Epithelial cell of prostate (primary cell): ENCODE data around the gene PUS10.
"Not testable (repeated sequence)": the region's sequence is repeated elsewhere in the genome, so short reads cannot be mapped to it uniquely, and the experiment has no call there.

Source experiments
- DNase-seq: peaks from one replicate; pipeline ENCODE4 v3.0.0-alpha.2; 2011; ENCODE audit warnings: low read depth, low spot score
- H3K27ac ChIP-seq: fragments of 450-650 bp; 2 replicates; pipeline ENCODE4 v1.5.1; 2017; ENCODE audit warnings: mild to moderate bottlenecking

PUS10 gene, protein sequence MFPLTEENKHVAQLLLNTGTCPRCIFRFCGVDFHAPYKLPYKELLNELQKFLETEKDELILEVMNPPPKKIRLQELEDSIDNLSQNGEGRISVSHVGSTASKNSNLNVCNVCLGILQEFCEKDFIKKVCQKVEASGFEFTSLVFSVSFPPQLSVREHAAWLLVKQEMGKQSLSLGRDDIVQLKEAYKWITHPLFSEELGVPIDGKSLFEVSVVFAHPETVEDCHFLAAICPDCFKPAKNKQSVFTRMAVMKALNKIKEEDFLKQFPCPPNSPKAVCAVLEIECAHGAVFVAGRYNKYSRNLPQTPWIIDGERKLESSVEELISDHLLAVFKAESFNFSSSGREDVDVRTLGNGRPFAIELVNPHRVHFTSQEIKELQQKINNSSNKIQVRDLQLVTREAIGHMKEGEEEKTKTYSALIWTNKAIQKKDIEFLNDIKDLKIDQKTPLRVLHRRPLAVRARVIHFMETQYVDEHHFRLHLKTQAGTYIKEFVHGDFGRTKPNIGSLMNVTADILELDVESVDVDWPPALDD

DNA sequence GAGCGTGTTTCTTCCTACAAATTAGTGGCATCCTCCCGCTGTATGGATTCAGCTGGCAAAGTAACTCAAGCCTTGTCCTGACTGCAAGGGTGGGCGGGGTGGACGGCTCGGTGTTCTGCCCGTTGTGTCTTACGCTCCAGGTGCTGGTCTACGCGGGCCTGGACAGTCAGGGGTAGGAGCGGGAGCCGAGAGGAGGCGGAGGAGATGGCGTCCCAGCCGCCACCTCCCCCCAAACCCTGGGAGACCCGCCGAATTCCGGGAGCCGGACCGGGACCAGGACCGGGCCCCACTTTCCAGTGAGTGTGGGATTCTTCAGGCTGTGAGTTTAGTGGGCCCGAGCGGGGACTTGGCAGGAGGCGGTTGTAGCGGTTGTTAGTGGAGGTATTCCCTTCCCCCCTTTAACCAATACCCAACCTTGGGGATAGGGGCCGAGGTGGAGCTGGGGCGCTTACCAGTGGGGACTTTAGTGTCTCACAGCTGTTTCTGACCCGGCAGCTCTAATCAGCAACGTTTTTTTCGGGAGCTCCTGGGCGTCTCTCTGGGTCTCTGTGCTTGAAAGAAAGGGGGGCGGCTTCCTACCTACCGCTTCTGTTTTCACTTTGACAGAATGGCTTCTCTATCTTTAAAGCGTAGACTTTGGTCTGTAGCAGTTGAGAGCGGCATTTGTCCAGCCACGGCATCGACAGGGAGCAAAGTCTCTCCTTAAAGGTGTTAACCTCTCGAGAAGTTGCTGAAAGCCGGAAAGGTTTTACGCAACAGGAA is at the start of gene PUS10, which contains the start of gene PEX13:
Gene PUS10, minus strand, starts transcription at position 700 of the 762 bp plus-strand sequence. CDS start 6,365 bp downstream, outside the sequence.
Gene PEX13, plus strand, starts transcription at position 165 of the 762 bp plus-strand sequence. Its CDS starts 40 bp downstream, at position 205.
- no peak for DNase-seq
- peak within 1 kb of the TSS; percentile 97 for H3K27ac ChIP-seq

DNA sequence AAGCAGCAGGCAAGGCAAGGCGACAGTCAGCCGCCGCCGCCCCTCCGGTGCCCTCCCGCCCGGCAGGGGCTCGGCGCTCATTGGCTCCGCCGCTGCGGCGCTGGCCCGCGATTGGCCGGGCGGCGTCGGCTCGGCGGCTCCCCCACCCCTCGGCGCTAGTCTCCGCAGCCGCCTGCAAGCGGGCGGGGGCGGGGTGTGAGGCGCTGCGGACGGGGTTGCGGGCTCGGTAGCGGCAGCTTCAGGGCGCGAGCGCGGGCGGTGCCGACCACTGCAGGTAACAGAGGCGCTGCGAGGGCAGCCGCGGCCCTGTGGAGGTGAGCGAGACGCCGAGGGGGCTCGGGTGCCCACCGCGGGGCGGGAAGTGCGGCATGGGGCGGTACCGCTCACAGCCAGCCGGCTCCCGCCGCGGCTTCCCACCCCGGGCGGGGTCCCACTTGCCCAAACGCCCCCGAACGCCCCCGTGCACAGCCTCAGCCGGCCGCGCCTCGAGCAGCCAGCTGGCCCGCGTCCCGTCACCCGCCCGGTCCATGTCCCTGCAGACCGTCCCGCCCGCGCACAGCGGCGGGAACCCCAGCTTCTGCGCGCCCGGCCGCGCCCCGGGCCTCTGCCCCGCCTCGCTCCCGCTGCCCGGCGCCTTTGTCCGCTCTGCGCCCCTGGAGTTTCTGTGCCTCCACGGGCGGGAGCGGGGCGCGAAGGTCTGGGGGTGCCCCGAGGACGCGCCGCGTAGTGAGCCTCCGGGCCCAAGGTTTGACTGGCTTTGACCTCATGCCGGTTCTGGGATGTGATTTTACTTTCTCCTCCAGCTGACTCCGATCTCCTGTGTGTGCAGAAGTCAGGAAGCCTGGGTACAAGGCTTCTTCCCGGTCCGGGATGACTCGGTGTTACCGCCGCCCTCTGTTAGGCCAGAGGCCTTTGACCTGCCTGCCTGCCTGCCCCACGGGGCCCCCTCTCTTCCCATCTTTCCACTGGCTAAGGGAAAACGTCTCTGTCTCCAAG is 48.0 kb upstream of the PUS10 start, which contains the start of gene SANBR:
Gene SANBR, plus strand, starts transcription at position 158 of the 996 bp plus-strand sequence. CDS start 4,480 bp downstream, outside the sequence.
- peak; percentile 26 for DNase-seq
- peak within 1 kb of the TSS; percentile 21 for H3K27ac ChIP-seq

DNA sequence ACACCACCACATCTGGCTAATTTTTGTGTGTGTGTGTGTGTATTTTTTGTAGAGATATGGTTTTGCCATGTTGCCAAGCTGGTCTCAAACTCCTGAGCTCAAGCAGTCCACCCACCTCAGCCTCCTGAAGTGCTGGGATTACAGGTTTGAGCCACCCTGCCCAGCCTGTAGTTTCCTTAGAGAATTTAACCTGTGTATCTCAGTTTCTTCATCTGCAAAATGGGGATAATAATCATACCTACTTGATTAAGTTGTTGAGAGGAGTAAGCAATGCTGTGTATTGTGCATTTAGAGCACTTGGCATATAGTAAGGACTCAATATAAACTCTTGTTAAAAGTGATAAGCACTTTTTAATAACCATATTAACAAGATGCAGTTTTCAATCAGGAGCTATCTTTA is 41.3 kb upstream of the PUS10 start:
- H3K27ac ChIP-seq: no peak overlapping the region
- no peak for DNase-seq

DNA sequence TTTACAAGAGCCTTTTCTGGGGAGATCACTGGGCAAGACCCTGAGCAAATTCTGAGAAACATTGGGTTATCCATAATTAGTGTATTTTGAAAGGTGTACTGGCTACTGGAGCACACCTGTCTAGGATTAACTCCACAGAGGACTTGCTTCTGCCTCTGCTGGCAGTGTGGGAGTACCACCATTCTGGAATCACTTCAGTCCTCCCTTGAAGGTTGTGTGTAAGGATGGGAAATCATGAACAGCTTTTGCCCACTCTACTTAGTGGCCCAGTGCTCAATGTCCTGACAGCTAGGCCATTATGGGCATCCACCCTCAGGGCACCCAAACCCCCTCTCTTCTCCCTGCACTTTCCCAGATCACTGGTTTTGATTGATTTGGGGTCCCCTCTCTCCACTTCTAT is 39.5 kb upstream of the PUS10 start:
- DNase-seq: no peak
- H3K27ac ChIP-seq: no peak overlapping the region

DNA sequence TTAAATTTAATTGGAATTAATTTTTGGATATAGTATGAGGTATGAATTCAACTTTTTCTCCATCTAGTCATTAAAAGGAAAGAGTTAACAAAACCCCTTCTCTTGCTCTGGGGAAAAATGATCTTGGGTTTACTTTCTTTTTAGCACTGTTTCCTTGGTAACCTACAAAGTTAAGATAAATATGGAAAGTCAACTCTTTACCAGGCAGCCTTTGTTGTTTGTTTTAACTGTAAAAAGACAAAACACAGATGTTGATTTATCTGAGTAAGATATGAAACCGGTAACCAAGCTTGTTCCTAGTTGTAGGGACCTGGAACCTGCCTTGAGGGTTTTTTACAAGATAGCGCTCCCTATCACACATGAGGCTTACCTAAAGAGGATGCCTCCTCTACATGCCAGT is 37.5 kb upstream of the PUS10 start:
- DNase-seq: no peak
- no peak overlapping the region for H3K27ac ChIP-seq

DNA sequence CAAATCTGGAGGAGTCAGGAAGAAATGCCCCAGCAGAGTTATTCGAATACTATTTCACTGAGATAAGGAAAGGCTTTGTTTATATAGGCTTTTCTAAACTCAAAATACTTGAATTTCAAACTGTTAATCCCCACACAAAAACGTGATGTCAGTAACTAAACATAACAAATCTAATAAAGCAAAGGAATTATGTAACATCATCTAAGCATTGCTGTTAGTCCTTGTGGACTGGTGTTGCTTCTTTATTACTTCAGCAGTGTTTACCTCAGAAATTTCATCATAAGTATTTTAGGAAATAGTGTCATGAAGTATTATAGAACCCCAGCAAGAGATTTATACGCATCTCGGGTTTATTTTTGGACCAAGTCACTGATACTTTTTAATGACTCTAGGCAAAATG is 27.9 kb upstream of the PUS10 start:
- H3K27ac ChIP-seq: peak overlapping the region; percentile 3
- DNase-seq: no peak

DNA sequence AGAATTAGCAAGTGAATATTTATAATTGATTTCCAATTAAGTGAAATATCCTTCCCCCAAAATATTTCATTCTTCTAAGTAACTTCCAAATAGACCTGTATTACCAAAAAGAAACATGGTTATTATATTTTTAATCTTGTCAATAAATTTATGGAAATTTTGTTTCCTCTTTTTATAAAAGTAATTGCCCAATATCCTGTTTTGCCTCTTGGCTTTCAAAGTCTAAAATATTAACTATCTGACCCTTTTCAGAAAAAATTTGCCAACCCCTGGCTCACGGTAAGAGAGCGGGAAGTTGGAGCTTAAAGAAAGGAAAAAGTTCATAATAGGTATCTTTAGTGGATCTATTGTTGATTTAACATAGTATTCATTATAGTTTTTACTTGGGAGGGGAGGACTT is 27.2 kb upstream of the PUS10 start:
- H3K27ac ChIP-seq: no peak overlapping the region
- no peak for DNase-seq

DNA sequence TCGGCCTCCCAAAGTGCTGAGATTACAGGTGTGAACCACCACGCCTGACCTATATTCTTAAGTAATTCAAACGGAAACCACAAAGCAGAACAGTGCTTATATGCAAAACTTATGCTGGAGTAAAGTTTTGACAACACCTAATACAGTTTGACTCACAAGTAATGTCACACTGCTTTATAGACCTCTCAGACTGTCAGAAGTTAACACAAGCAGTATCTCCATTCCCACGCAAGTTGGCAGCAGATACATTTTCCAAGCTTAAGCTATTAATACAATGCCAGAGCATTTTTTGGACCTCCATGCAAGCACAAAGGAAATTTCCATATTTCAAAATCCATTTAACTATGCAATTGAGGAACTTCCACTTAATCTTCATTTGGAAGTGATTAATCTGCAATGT is 26.6 kb upstream of the PUS10 start:
- no peak for DNase-seq
- H3K27ac ChIP-seq: no peak overlapping the region

DNA sequence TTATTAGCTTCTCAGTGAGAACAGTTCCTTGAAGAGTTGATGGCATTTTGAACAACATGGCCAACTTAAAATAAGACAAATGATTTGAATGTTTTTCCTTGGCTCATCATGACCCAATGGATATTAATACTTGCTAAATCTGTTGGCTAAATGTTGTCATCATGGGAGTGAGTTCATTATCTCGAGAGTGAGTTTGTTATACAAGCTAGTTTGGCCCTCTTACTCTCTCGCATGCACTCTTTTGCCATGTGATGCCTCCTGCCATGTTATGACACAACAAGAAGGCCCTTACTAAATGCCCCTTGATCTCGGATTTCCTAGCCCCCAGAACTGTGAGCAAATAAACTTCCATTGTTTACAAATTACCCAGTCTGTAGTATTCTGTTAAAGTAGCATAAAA is 24.8 kb upstream of the PUS10 start:
- H3K27ac ChIP-seq: no peak overlapping the region
- no peak for DNase-seq

DNA sequence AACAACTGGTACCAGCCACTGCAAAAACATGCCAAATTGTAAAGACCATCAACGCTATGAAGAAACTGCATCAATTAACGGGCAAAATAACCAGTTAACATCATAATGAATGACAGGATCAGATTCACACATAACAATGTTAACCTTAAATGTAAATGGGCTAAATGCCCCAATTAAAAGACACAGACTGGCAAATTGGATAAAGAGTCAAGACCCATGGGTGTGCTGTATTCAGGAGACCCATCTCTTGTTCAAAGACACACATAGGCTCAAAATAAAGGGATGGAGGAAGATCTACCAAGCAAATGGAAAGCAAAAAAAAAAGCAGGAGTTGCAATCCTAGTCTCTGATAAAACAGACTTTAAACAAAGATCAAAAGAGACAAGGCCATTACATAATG is 18.6 kb upstream of the PUS10 start:
- not testable (repeated sequence) for DNase-seq, H3K27ac ChIP-seq

DNA sequence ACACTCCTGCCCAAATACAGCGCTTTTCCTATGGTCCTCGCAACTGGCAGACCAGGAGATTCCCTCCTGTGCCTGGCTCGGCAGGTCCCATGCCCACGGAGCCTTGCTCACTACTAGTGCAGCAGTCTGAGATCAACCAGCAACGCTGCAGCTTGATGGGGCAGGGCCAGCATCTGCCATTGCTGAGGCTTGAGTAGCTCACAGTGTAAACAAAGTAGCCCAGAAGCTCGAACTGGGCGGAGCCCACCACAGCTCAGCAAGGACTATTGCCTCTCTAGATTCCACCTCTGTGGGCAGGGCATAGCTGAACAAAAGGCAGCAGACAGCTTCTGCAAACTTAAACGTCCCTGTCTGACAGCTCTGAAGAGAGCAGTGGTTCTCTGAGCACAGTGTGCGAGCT is 16.5 kb upstream of the PUS10 start:
- not testable (repeated sequence) for H3K27ac ChIP-seq, DNase-seq

DNA sequence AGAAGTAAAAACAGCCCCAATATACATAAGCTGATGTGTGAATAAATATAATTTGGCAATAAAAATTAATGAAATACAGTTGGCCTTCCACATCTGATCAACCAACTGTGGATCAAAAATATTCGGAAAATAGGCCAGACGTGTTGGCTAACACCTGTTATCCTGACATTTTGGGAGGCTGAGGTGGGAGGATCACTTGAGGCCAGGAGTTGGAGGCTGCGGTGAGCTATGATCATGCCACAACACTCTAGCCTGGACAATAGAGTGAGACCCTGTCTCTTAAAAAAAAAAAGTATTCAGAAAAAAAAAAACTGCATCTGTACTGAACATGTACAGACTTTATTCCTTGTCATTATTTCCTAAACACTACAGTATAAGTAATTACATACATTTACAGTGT is 11.5 kb upstream of the PUS10 start:
- DNase-seq: no peak

DNA sequence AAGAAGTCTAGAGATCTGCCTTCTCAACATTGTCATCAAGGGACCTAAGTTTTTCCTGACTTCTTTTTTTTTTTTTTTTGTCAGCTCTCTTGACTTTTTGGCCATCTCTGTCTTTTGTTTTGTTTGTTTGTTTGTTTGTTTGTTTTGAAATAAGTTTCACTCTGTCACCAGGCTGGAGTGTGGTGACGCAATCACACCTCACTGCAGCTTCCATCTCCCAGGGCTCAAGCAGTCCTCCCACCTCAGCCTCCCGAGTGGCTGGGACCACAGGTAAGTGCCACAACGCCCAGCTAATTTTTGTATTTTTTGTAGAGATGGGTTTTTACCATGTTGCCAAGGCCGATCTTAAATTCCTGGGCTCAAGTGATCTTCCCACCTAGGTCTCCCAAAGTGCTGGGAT is 5.6 kb upstream of the PUS10 start:
- DNase-seq: no peak
- H3K27ac ChIP-seq: no peak overlapping the region

More for the DNA sequence above, 11.5 kb upstream of the PUS10 start:
- no peak overlapping the region for H3K27ac ChIP-seq

DNA sequence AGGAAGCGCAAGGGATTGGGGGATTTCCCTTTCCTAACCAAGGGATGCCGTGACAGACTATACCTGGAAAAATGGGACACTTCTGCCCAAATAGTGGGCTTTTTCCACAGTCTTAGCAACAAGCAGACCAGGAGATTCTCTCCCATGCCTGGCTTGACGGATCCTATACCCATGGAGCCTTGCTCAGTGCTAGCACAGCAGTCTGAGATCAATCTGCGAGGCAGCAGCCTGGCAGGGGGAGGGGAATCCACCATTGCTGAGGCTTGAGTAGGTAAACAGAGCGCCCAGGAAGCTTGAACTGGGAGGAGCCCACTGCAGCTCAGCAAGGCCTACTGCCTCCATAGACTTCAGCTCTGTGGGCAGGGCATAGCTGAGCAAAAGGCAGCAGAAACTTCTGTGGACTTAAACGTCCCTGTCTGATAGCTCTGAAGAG is 3.2 kb upstream of the PUS10 start:
- DNase-seq: no peak
- H3K27ac ChIP-seq: no peak overlapping the region

DNA sequence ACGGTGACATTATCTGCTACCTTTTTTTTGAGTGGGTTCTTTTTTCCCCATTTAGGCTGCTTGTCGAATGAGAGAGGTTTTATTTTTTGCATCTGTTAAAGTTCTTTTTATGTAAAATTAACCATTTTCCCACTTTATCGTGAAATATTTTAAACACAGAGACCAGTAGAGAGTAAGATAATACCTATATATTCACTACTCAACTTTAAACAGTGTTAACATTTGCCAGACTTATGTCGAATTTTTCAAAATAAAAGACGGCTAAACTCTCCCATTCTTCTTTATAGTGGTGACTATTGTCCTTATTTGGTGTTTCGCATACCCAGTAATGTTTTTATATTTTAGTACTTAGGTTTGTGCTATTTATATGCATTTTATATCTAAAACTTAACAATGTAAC is 743 bp upstream of the PUS10 start:
- no peak for DNase-seq
- H3K27ac ChIP-seq: peak overlapping the region; percentile 97

DNA sequence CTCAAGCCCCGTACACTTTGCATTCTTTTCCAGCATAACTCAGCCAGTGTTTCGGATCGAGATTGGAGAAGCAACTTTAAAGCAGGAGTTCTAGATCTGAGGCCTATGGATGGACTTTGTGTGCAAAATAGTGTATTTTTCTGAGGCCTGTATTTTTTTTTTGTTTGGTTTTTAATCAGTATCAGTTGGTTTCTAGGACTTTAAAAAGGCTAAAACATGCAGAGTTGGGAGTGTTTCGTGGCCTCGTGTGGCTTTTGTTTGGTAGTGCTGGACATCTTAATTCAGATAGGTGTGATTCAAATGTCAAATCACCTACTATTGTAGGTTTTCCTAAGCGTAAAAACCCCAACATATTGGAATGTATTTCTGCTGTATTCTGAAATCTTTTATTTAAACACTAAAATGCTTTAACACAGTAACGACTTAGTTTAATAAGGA is 282 bp upstream of the PUS10 start:
- DNase-seq: no peak
- H3K27ac ChIP-seq: peak overlapping the region; percentile 97

DNA sequence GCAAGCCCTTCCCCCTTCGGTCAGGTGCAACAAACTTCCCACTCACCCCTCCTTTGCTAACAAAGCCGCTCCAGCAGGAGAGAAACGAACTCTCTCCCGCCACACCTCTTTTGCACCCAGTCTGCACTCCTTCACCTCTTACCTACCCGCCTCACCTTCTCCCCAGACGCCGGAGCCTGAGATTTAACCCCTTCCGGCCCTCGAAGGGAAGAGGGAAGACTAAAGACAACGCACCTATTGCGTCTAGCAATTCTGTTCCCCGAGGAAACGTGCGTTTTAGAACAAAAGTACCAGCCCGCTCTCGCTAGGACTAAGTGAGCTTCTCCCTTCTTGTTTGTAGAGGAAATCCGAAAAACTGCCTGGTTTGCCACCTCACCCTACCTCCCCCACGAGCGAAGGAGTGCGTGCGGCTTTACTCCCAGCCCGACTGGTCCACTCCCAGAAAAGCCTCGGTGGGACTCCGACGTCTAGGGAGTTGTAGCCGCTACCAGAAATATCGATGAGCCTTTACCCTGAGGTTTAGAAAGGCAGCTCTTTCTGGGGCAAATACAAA is 976 bp downstream of the PUS10 start:
- peak overlapping the region; percentile 97 for H3K27ac ChIP-seq

DNA sequence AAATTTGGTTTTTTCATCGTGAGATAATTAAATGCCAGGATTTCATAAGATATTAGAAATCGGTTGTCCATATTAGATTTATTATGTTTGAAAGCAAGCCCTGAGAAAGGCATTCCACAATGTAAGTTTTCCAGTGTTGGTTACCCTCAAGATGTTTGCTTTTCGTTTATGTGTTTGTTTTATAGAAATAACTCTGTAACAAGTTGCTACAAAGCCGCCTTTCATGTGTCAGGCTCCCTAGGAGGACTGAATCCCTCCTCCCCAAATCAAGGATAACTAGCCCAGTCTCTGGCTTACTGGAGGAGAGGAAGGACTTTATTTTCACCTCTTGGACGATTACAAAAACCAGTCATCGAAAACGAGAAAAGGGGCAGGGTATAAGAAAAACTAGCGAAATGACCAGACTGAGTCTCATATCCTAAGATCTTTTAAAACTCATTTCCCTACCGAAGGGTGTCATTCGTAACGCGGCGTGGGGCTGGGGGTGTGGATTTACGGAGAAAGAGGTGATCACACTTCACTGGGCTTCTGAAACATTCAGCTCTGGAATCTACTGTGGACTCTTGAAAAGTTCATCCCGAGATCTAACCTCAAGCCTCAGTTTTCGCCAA is 1.6 kb downstream of the PUS10 start:
- H3K27ac ChIP-seq: peak overlapping the region; percentile 97
- DNase-seq: no peak

More for the DNA sequence above, 976 bp downstream of the PUS10 start:
- DNase-seq: peak; percentile 75

DNA sequence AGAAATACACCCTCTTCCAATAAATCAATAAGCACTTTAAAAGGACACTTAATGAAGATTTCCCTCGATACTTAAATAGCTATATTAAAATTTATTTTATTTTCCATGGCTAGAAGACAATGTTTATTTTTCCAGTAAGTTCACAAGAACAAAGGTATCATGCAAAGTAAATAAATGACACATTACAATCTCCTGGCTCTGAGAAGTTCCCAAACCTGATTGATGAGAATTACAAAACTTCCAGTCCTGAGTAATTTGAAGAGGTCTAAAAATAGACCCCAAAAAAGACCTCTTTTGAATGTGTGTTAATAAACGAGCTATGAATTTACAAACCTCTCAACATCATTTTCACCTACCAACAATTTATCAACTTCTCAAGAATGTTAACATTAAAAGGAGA is 2.1 kb downstream of the PUS10 start:
- DNase-seq: no peak
- H3K27ac ChIP-seq: peak overlapping the region; percentile 97
